ENCODE data around the gene TNFAIP6. TPM values are rescaled to one million over a fixed set of nuclear protein-coding genes. Genes with fewer than 3 reads are reported as not detected.
"Not testable (repeated sequence)": the region's sequence is repeated elsewhere in the genome, so short reads cannot be mapped to it uniquely, and the experiment has no call there.

Gene TNFAIP6
- polyA plus RNA-seq, 1 donor from 2014 or later: not detected

GRCh38 chr2:151417650-151418049, 60.3 kb downstream of the TNFAIP6 start:
- no peak overlapping the region for H3K27ac ChIP-seq (ENCODE audit: low read length)
- H3K4me3 ChIP-seq (ENCODE audit: low read length): no peak overlapping the region
- no peaks in the 10 kb centered on the region for H3K79me2 ChIP-seq (replicated peaks; ENCODE audit: insufficient read depth, low read length)
- no peak overlapping the region for H2AFZ ChIP-seq (ENCODE audit: low read depth, low read length)
- H3K9me3 ChIP-seq (ENCODE audit: low read length): no peaks in the 10 kb centered on the region
- H3K9me2 ChIP-seq (ENCODE audit: insufficient read depth, low read length): no peaks in the 10 kb centered on the region
- no peaks in the 10 kb centered on the region for H3K27me3 ChIP-seq (ENCODE audit: insufficient read depth, low read depth, low read length)
- H3K36me3 ChIP-seq (ENCODE audit: insufficient read depth, low read length): no peaks in the 10 kb centered on the region
- no peak overlapping the region for H3K9ac ChIP-seq (ENCODE audit: low read length)
- TF ChIP-seq CTCF (IDR thresholded peaks at IDR 0.05; ENCODE audit: poor library complexity, severe bottlenecking) (no peak), REST (IDR thresholded peaks at IDR 0.05; ENCODE audit: borderline replicate concordance) (no peak), RAD21 (conservative IDR thresholded peaks at IDR 0.05) (no peak), SMC3 (conservative IDR thresholded peaks at IDR 0.05; ENCODE audit: poor library complexity) (no peak), MXI1 (conservative IDR thresholded peaks at IDR 0.05; ENCODE audit: poor library complexity, severe bottlenecking) (no peak), EZH2 (IDR thresholded peaks at IDR 0.05; ENCODE audit: borderline replicate concordance, insufficient read depth, low read length, poor library complexity, severe bottlenecking) (no peak), POLR2AphosphoS5 (IDR thresholded peaks at IDR 0.05) (no peak), TAF1 (IDR thresholded peaks at IDR 0.05; ENCODE audit: low read depth) (no peak), EP300 (conservative IDR thresholded peaks at IDR 0.05; ENCODE audit: poor library complexity, severe bottlenecking) (no peak)
- H4K20me1 ChIP-seq (ENCODE audit: insufficient read depth): no peaks in the 10 kb centered on the region
- H3F3A ChIP-seq (ENCODE audit: insufficient read depth, low read length, poor library complexity, severe bottlenecking): no peaks in the 10 kb centered on the region
- H3K4me2 ChIP-seq (ENCODE audit: low read length): no peak overlapping the region

DNA sequence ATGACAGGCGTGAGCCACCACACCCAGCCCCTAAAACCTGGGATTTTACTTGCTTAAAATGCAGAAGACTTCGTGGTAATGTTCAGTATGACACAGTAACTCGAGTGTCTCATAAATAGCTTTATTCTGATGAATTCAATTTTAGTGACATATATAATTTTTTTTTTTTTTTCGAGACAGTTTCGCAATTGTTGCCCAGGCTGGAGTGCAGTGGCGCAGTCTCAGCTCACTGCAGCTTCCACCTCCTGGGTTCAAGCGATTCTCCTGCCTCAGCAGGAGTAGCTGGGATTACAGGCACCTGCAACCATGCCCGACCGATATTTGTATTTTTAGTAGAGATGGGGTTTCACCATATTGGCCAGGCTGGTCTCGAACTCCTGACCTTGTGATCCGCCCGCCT, 64.3 kb downstream of the TNFAIP6 start:
- H3K4me3 ChIP-seq (ENCODE audit: low read length); H3F3A ChIP-seq (ENCODE audit: insufficient read depth, low read length, poor library complexity, severe bottlenecking); H3K36me3 ChIP-seq (ENCODE audit: insufficient read depth, low read length); H3K4me2 ChIP-seq (ENCODE audit: low read length); H3K9me3 ChIP-seq (ENCODE audit: low read length); H3K9me2 ChIP-seq (ENCODE audit: insufficient read depth, low read length); H3K27ac ChIP-seq (ENCODE audit: low read length); H4K20me1 ChIP-seq (ENCODE audit: insufficient read depth); H3K79me2 ChIP-seq (replicated peaks; ENCODE audit: insufficient read depth, low read length); H3K9ac ChIP-seq (ENCODE audit: low read length); H3K27me3 ChIP-seq (ENCODE audit: insufficient read depth, low read depth, low read length); H2AFZ ChIP-seq (ENCODE audit: low read depth, low read length): not testable (repeated sequence)

DNA sequence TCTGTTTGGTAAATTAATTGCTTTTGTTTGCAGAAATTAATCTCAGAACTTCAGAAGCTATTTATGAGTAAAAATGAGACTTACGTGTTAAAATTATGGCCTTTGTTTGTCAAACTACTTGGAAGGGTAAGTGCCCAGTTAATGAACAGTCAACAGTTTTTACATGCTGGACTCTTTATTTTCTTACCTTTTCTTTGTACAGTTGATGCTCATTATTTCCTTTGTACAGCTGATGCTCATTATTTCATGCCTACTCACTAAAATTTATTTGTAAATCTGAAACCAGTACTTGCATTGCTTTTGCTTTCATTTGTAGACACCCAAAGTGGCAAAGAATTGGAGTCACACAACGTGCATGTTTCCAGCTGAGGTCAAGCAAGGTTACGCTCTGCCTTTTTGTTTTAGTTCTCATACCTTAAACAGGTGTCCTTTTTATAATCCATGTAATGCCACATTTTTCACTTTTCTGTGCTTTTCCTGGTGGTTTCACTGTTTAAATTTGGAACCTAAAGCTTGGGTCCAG, 65.6 kb downstream of the TNFAIP6 start:
- H3K27me3 ChIP-seq (ENCODE audit: insufficient read depth, low read depth, low read length): no peaks in the 10 kb centered on the region
- H4K20me1 ChIP-seq (ENCODE audit: insufficient read depth): no peaks in the 10 kb centered on the region
- no peak overlapping the region for H3K9ac ChIP-seq (ENCODE audit: low read length)
- H3K9me2 ChIP-seq (ENCODE audit: insufficient read depth, low read length): no peaks in the 10 kb centered on the region
- no peak overlapping the region for H3K4me3 ChIP-seq (ENCODE audit: low read length)
- H3K36me3 ChIP-seq (ENCODE audit: insufficient read depth, low read length): peaks cover 3% of the 10 kb centered on the region
- no peak for TF ChIP-seq SMC3 (conservative IDR thresholded peaks at IDR 0.05; ENCODE audit: poor library complexity)
- TF ChIP-seq TAF1 (IDR thresholded peaks at IDR 0.05; ENCODE audit: low read depth): no peak
- TF ChIP-seq EZH2 (IDR thresholded peaks at IDR 0.05; ENCODE audit: borderline replicate concordance, insufficient read depth, low read length, poor library complexity, severe bottlenecking): no peak
- no peak for TF ChIP-seq MXI1 (conservative IDR thresholded peaks at IDR 0.05; ENCODE audit: poor library complexity, severe bottlenecking)
- no peak for TF ChIP-seq POLR2AphosphoS5 (IDR thresholded peaks at IDR 0.05)
- TF ChIP-seq REST (IDR thresholded peaks at IDR 0.05; ENCODE audit: borderline replicate concordance): no peak
- TF ChIP-seq CTCF (IDR thresholded peaks at IDR 0.05; ENCODE audit: poor library complexity, severe bottlenecking): no peak
- no peak for TF ChIP-seq RAD21 (conservative IDR thresholded peaks at IDR 0.05)
- no peak overlapping the region for H2AFZ ChIP-seq (ENCODE audit: low read depth, low read length)
- no peaks in the 10 kb centered on the region for H3K9me3 ChIP-seq (ENCODE audit: low read length)
- H3K4me2 ChIP-seq (ENCODE audit: low read length): no peak overlapping the region
- H3K27ac ChIP-seq (ENCODE audit: low read length): no peak overlapping the region
- H3K79me2 ChIP-seq (replicated peaks; ENCODE audit: insufficient read depth, low read length): peaks cover 2% of the 10 kb centered on the region
- H3F3A ChIP-seq (ENCODE audit: insufficient read depth, low read length, poor library complexity, severe bottlenecking): no peaks in the 10 kb centered on the region

Data from neural cell (in vitro differentiated cells).